Panc1 (cell line): ENCODE measurements around the gene CDK6. TPM values are rescaled to one million over a fixed set of nuclear protein-coding genes. Genes with fewer than 3 reads are reported as not detected.

Experiments
- total RNA-seq: library from RNA; stranded (reverse); gene quantifications from one replicate; pipeline ENCODE4 v1.2.1, GENCODE V29; 2021; ENCODE audit not compliant: unreplicated experiment

The CDK6 gene
- total RNA-seq, 1 experiment from 2014 or later: 57.4 TPM

Other genes starting within 250 kb of the CDK6 start
- gene FAM133B, start 246.2 kb downstream of the CDK6 start, total RNA-seq: 27.7 TPM